Measurements from ENCODE around the gene GAB3. TPM values are rescaled to one million over a fixed set of nuclear protein-coding genes. Genes with fewer than 3 reads are reported as not detected.
"Not testable (repeated sequence)": the region's sequence is repeated elsewhere in the genome, so short reads cannot be mapped to it uniquely, and the experiment has no call there.

The GAB3 gene
- total and polyA plus RNA-seq, 5 experiments from 2014 or later = 0.77 to 10.0 (median 5.2) TPM

- Mint-ChIP-seq H3K27ac (peak overlapping the region in 1 of 10 donors; percentile 86), H3K27me3 (no peaks in the 10 kb centered on the region), H3K4me1 (peaks cover 30 to 75% (median 59%) of the 10 kb centered on the region in 4 donors), H3K36me3 (peaks cover 0 to 16% (median under 1%) of the 10 kb centered on the region in 3 donors), H3K4me3 (no peak overlapping the region), H3K9me3 (peaks cover 0 to under 1% (median 0%) of the 10 kb centered on the region in 9 donors)
- ATAC-seq (no peak), DNase-seq (no peak)
- POLR2A ChIA-PET = no interaction called here
Observed at GRCh38 chrX:154715825-154716224, 35.1 kb downstream of the GAB3 start.

- Mint-ChIP-seq H3K9me3 (no peaks in the 10 kb centered on the region), H3K4me3 (no peak overlapping the region), H3K4me1 (peaks cover 30 to 74% (median 59%) of the 10 kb centered on the region in 4 donors), H3K27ac (peak overlapping the region in 3 of 10 donors; percentile 2 to 78 (median 63)), H3K27me3 (no peaks in the 10 kb centered on the region), H3K36me3 (peaks cover 0 to 16% (median 0%) of the 10 kb centered on the region in 3 donors)
- POLR2A ChIA-PET = no interaction called here
- DNase-seq (peak in 9 of 10 donors; percentile 23 to 66 (median 50)), ATAC-seq (peak; percentile 39 to 53)
Observed at GRCh38 chrX:154714925-154715324, 36.0 kb downstream of the GAB3 start.

GRCh38 chrX:154712781-154713740, 37.8 kb downstream of the GAB3 start:
- ATAC-seq = peak; percentile 93
- peak overlapping the region in 9 of 10 donors; percentile 6 to 71 (median 52) for H3K4me3 Mint-ChIP-seq
- peaks cover 0 to 24% (median 3%) of the 10 kb centered on the region in 3 donors for H3K36me3 Mint-ChIP-seq
- peaks cover 17 to 55% (median 42%) of the 10 kb centered on the region in 4 donors for H3K4me1 Mint-ChIP-seq
- H3K27ac Mint-ChIP-seq = peak overlapping the region in 9 of 10 donors; percentile 19 to 94 (median 73)
- peak in 4 of 10 donors; percentile 9 to 47 (median 40) for DNase-seq
- POLR2A ChIA-PET = interaction anchor here (0.6 kb wide), 1 partner anchor 43 kb away, joined by 3 read pairs; no protein-coding TSS in a partner anchor
- H3K27me3 Mint-ChIP-seq = no peaks in the 10 kb centered on the region
- H3K9me3 Mint-ChIP-seq = no peaks in the 10 kb centered on the region

- POLR2A ChIA-PET = no interaction called here
- peak overlapping the region in 1 of 10 donors; percentile 26 for H3K4me3 Mint-ChIP-seq
- peaks cover 10 to 37% (median 28%) of the 10 kb centered on the region in 4 donors for H3K4me1 Mint-ChIP-seq
- no peaks in the 10 kb centered on the region for H3K27me3 Mint-ChIP-seq
- H3K27ac Mint-ChIP-seq = peak overlapping the region in 5 of 10 donors; percentile 24 to 80 (median 56)
- DNase-seq (no peak), ATAC-seq (no peak)
- H3K9me3 Mint-ChIP-seq = no peaks in the 10 kb centered on the region
- H3K36me3 Mint-ChIP-seq = peaks cover 0 to 31% (median 3%) of the 10 kb centered on the region in 3 donors
Observed at GRCh38 chrX:154711264-154711663, 39.6 kb downstream of the GAB3 start.

- ATAC-seq = no peak
- Mint-ChIP-seq H3K27ac (peak overlapping the region in 1 of 10 donors; percentile 80), H3K9me3 (no peaks in the 10 kb centered on the region), H3K27me3 (no peaks in the 10 kb centered on the region), H3K4me1 (peaks cover 10 to 35% (median 28%) of the 10 kb centered on the region in 4 donors), H3K36me3 (peaks cover 0 to 38% (median 6%) of the 10 kb centered on the region in 3 donors), H3K4me3 (no peak overlapping the region)
- DNase-seq = no peak
- POLR2A ChIA-PET = no interaction called here
Observed at GRCh38 chrX:154710309-154710708, 40.6 kb downstream of the GAB3 start.

- H3K27me3 Mint-ChIP-seq = no peaks in the 10 kb centered on the region
- no peak overlapping the region for H3K4me3 Mint-ChIP-seq
- H3K27ac Mint-ChIP-seq = no peak overlapping the region
- H3K36me3 Mint-ChIP-seq = peaks cover 0 to 31% (median 7%) of the 10 kb centered on the region in 3 donors
- H3K4me1 Mint-ChIP-seq = peaks cover 0 to 11% (median under 1%) of the 10 kb centered on the region in 4 donors
- POLR2A ChIA-PET = no interaction called here
- H3K9me3 Mint-ChIP-seq = peaks cover 0 to 2% (median 0%) of the 10 kb centered on the region in 9 donors
- ATAC-seq (no peak), DNase-seq (no peak)
Observed at GRCh38 chrX:154698630-154699248, 52.1 kb downstream of the GAB3 start.

- peak overlapping the region in 1 of 10 donors; percentile 43 for H3K27ac Mint-ChIP-seq
- H3K27me3 Mint-ChIP-seq = no peaks in the 10 kb centered on the region
- ATAC-seq (no peak), DNase-seq (no peak)
- H3K9me3 Mint-ChIP-seq = peaks cover 0 to 2% (median 0%) of the 10 kb centered on the region in 9 donors
- no peak overlapping the region for H3K4me3 Mint-ChIP-seq
- H3K4me1 Mint-ChIP-seq = peaks cover 2 to 20% (median 10%) of the 10 kb centered on the region in 4 donors
- POLR2A ChIA-PET = no interaction called here
- peaks cover 0 to 31% (median 7%) of the 10 kb centered on the region in 3 donors for H3K36me3 Mint-ChIP-seq
Observed at GRCh38 chrX:154696676-154697045, 54.2 kb downstream of the GAB3 start.

GRCh38 chrX:154695911-154696675, 54.8 kb downstream of the GAB3 start:
- Mint-ChIP-seq H3K27ac (peak overlapping the region in 2 of 10 donors; percentile 4 to 53), H3K4me3 (no peak overlapping the region), H3K4me1 (peaks cover 2 to 20% (median 10%) of the 10 kb centered on the region in 4 donors), H3K9me3 (peaks cover 0 to 2% (median 0%) of the 10 kb centered on the region in 9 donors), H3K27me3 (no peaks in the 10 kb centered on the region), H3K36me3 (peaks cover 0 to 34% (median 10%) of the 10 kb centered on the region in 3 donors)
- POLR2A ChIA-PET = no interaction called here
- ATAC-seq (no peak), DNase-seq (no peak)

GRCh38 chrX:154693394-154693793, 57.5 kb downstream of the GAB3 start:
- POLR2A ChIA-PET = interaction anchor here (0.7 kb wide), 1 partner anchor 9 kb away, joined by 4 read pairs; no protein-coding TSS in a partner anchor
- Mint-ChIP-seq H3K27ac (peak overlapping the region in 8 of 10 donors; percentile 18 to 91 (median 73)), H3K9me3 (peaks cover 0 to 2% (median 0%) of the 10 kb centered on the region in 9 donors), H3K4me1 (peaks cover 2 to 11% (median 10%) of the 10 kb centered on the region in 4 donors), H3K36me3 (peaks cover 0 to 29% (median 5%) of the 10 kb centered on the region in 3 donors), H3K27me3 (no peaks in the 10 kb centered on the region), H3K4me3 (peak overlapping the region in 3 of 10 donors; percentile 1 to 52 (median 34))
- DNase-seq (peak in 8 of 10 donors; percentile 6 to 77 (median 48)), ATAC-seq (peak; percentile 97 to 100)

GRCh38 chrX:154690438-154690837, 60.4 kb downstream of the GAB3 start:
- H3K27ac Mint-ChIP-seq, DNase-seq, H3K9me3 Mint-ChIP-seq, ATAC-seq, POLR2A ChIA-PET, H3K4me3 Mint-ChIP-seq, H3K27me3 Mint-ChIP-seq: not testable (repeated sequence)
- H3K4me1 Mint-ChIP-seq = peaks cover 2 to 17% (median 13%) of the 10 kb centered on the region in 4 donors
- peaks cover 0 to 16% (median 6%) of the 10 kb centered on the region in 3 donors for H3K36me3 Mint-ChIP-seq

- DNase-seq, POLR2A ChIA-PET, H3K27me3 Mint-ChIP-seq, ATAC-seq, H3K4me1 Mint-ChIP-seq, H3K4me3 Mint-ChIP-seq: not testable (repeated sequence)
- Mint-ChIP-seq H3K36me3 (peaks cover 7 to 23% (median 7%) of the 10 kb centered on the region in 3 donors), H3K27ac (peak overlapping the region in 1 of 10 donors; percentile 61), H3K9me3 (peaks cover 0 to 44% (median 25%) of the 10 kb centered on the region in 9 donors)
Observed at GRCh38 chrX:154672084-154672483, 78.8 kb downstream of the GAB3 start.

GRCh38 chrX:154670848-154671247, 80.0 kb downstream of the GAB3 start:
- H3K27me3 Mint-ChIP-seq, POLR2A ChIA-PET, H3K4me1 Mint-ChIP-seq, ATAC-seq, H3K27ac Mint-ChIP-seq, H3K4me3 Mint-ChIP-seq, DNase-seq: not testable (repeated sequence)
- Mint-ChIP-seq H3K9me3 (peaks cover 0 to 52% (median 25%) of the 10 kb centered on the region in 9 donors), H3K36me3 (peaks cover 4 to 23% (median 7%) of the 10 kb centered on the region in 3 donors)

Measured in naive thymus-derived CD8-positive, alpha-beta T cell (primary cell).